GM12891 (cell line): ENCODE results near the gene COMMD1.
"Not testable (repeated sequence)": the region's sequence is repeated elsewhere in the genome, so short reads cannot be mapped to it uniquely, and the experiment has no call there.

Experiments used
- DNase-seq: peaks from one replicate; pipeline ENCODE4 v3.0.0; 2011; ENCODE audit warnings: low spot score; ENCODE audit not compliant: insufficient read length
- FAIRE-seq: peaks from 2 replicates; lab custom pipeline; 2011; peaks lifted over from hg19 to GRCh38; lab: Jason Lieb, UNC
- PAX5 ChIP-seq: IDR thresholded peaks from 2 replicates; pipeline ENCODE4 v1.6.1; 2011; ENCODE audit warnings: low read length, moderate library complexity, mild to moderate bottlenecking; ENCODE audit not compliant: insufficient read depth, severe bottlenecking
- POLR2A ChIP-seq: IDR thresholded peaks from 2 replicates; pipeline ENCODE4 v1.6.1; 2011; ENCODE audit warnings: low read depth, low read length, control low read depth
- POLR2AphosphoS5 ChIP-seq: IDR thresholded peaks from 2 replicates; pipeline ENCODE4 v1.6.1; 2011; ENCODE audit warnings: low read depth, low read length, control low read depth
- POU2F2 ChIP-seq: IDR thresholded peaks from 2 replicates; pipeline ENCODE4 v1.6.1; 2011; ENCODE audit warnings: low read depth, mild to moderate bottlenecking, control low read depth, low read length, moderate library complexity
- SPI1 ChIP-seq: IDR thresholded peaks from 2 replicates; pipeline ENCODE4 v1.6.1; 2011; ENCODE audit warnings: low read depth, low read length, control low read depth
- TAF1 ChIP-seq: IDR thresholded peaks from 2 replicates; pipeline ENCODE4 v1.6.1; 2011; ENCODE audit warnings: low read depth, low read length, control low read depth

COMMD1 gene

DNA sequence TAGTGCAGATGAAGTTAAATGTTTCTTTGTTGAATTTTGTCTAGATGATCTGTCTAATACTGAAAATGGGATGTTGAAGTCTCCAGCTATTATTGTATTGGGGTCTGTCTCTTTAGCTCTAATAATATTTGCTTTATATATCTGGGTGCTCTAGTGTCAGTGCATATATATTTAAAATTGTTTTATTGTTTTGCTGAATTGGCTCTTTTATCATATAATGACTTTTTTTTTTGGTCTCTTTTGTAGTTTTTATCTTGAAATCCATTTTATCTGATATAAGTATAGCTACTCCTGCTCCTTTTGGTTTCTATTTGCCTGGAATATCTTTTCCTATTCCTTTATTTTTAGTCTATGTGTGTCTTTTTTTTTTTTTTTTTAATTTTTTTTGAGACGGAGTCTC, 79.2 kb downstream of the COMMD1 start:
- DNase-seq (no peak), FAIRE-seq (no peak)
- TF ChIP-seq POU2F2 (no peak), POLR2AphosphoS5 (no peak), TAF1 (no peak), SPI1 (no peak), PAX5 (no peak), POLR2A (no peak)

DNA sequence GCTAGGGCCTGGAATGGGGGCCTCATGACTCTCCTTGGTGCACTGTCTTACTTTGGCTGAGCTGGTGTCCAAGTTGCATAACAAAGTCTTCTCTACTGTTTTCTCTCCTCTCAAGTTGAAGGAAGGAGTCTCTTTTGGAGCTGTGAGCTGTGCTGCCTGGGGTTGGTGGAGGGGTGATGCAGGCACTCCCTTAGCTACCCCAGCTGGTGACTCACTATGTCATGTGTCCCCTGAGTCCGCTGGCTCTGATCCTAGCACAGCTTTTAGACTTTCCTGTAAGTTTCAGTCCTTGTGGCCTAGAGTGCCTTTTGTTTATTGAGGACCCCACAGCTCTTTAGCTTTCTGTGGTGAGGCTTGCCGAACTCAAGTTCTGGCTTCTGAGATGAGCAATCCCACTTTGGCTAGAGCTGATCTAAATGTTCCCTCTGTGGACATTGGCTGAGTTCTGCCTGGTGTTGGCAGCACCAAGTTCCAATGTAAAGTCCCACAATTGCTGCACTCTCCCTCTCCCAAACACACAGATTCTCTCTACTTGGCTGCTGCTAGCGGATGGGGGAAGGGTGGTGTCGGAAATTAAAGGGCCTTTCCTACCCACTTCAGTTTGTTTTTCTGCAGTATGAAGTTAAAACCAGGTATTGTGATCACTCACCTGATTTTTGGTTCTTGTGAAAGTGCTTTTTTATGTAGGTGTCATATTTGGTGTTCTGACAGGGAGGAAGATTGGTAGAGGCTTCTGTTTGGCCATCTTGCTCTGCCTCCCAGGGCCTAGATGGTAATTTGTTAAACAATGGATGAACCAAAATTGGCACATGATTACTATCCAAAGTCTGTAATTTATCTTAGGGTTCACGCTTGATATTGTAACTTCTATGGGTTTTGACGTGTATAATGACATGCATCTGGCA, 83.2 kb downstream of the COMMD1 start:
- TF ChIP-seq SPI1 (no peak), PAX5 (no peak), TAF1 (no peak), POLR2AphosphoS5 (no peak), POLR2A (no peak), POU2F2 (no peak)
- DNase-seq: no peak
- no peak for FAIRE-seq

DNA sequence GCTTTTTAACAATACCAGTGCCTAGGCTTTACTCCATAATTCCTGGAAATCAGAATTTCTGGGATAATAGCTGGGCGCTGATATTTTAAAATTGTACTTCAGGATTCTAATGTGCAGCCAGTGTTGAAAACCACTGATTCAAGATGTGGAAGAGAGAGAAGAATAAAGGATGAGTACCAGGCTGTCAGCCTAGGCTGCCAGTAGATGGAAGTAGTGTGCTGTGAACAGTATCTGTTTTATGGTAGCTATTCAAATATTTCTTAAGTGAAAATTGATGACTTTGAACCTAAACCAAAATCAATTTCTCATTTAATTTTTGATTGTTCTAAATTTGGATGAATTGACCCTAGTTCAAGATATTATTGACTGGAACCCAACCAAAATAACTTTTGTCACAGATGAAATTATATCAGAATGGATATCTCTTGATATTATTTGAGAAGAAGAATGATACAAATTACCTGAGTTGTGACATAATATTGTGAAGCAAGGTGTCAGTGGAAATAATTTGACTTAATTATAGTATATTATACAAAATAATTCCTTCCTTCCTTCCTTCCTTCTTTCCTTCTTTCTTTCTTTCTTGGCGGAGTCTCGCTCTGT, 88.0 kb downstream of the COMMD1 start:
- TF ChIP-seq POLR2A: no peak
- TF ChIP-seq SPI1: no peak
- TF ChIP-seq TAF1: no peak
- TF ChIP-seq PAX5: no peak
- TF ChIP-seq POU2F2: no peak
- no peak for TF ChIP-seq POLR2AphosphoS5
- DNase-seq (no peak), FAIRE-seq (peak; percentile 90)

DNA sequence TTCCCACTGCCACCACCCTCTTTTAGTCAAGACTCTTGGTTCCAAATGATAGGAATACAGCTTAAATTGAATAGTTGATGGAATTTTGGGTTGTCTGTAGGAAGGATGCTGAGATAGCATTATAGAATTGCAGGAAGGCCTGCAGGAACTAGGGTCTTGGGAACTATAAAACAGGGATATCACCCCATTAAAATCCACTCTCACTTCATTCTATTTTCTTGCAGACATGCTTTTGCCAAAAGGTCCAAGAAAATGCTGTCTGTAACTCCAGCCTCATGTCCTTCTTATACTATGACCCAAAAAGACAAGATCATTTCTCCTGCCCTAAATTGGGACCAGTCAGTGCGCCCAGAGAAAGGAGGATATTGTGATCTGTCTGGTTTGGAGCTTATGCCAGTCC, 89.1 kb downstream of the COMMD1 start:
- DNase-seq: no peak
- FAIRE-seq: peak; percentile 50
- TF ChIP-seq TAF1 (no peak), PAX5 (no peak), POU2F2 (no peak), POLR2A (no peak), SPI1 (no peak), POLR2AphosphoS5 (no peak)

DNA sequence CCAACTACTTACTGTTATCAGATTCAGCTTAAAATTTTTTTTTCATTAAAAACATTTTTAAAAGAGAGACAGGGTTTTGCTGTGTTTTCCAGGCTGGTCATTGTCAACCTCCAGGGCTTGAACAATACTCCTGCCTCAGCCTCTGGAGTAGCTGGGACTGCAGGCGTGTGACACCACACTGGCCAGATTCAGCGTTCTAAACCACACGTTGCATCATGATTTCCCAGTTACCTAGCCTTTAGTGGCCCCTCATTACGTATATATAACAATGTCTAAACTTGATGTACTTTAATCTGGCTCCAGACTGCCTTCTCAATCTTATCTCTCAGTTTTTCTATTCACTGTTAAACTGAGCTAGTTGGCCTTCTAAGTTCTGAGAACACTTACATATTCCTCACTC, 89.6 kb downstream of the COMMD1 start:
- FAIRE-seq (peak; percentile 35), DNase-seq (no peak)
- TF ChIP-seq POLR2A (no peak), SPI1 (no peak), TAF1 (no peak)

DNA sequence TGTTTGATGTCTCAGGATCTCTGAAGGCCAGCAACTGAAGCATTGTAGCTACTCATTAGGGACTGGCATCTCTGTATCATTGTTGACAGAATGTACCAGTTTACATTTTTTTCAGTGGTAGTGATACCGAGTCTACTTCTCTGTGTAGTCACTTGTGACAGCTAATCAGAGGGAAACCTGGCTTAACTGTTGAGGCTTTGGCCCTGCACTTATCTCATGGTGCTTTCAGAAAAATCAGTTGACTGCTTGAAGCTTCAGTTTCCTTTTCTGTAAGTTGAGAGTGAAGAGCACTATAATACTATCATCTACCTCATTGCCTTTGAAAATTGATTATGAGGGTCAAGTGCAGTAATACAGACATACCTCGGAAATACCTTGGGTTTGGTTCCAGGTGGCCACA, 90.0 kb downstream of the COMMD1 start:
- no peak for TF ChIP-seq SPI1
- no peak for TF ChIP-seq POLR2A
- no peak for TF ChIP-seq TAF1
- TF ChIP-seq POLR2AphosphoS5: no peak
- no peak for TF ChIP-seq POU2F2
- no peak for TF ChIP-seq PAX5
- no peak for DNase-seq

DNA sequence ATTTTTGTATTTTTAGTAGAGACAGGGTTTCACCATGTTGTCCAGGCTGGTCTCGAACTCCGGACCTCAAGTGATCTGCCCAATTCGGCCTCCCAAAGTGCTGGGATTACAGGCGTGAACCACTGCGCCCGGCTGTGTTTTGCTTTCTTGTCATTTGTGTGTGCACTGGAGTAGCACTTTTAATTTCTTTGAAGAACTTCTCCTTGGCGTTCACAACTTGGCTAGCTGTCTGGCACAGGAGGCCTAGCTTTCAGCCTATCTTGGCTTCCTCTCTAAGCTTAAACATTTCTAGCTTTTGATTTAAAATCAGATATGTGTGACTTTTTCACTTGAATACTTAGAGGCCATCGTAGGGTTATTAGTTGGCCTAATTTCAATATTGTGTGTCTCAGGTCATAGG, 93.0 kb downstream of the COMMD1 start:
- DNase-seq: no peak
- TF ChIP-seq SPI1: no peak
- no peak for TF ChIP-seq TAF1
- no peak for TF ChIP-seq POLR2A
- no peak for TF ChIP-seq POU2F2
- TF ChIP-seq PAX5: no peak
- TF ChIP-seq POLR2AphosphoS5: no peak
- FAIRE-seq: no peak

More for the DNA sequence above, 90.0 kb downstream of the COMMD1 start:
- FAIRE-seq: peak; percentile 88

DNA sequence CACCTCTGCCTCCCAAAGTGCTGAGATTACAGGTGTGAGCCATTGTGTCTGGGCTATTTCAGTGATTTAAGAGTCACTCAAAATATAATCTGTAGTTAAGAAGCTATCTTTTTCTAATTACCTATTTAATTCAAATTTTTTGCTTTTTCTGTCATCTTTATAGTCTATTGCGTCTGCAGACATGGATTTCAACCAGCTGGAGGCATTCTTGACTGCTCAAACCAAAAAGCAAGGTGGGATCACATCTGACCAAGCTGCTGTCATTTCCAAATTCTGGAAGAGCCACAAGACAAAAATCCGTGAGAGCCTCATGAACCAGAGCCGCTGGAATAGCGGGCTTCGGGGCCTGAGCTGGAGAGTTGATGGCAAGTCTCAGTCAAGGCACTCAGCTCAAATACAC, 95.1 kb downstream of the COMMD1 start:
- DNase-seq (no peak), FAIRE-seq (no peak)
- TF ChIP-seq POLR2A: no peak
- no peak for TF ChIP-seq SPI1
- TF ChIP-seq POLR2AphosphoS5: no peak
- no peak for TF ChIP-seq PAX5
- no peak for TF ChIP-seq TAF1
- TF ChIP-seq POU2F2: no peak

DNA sequence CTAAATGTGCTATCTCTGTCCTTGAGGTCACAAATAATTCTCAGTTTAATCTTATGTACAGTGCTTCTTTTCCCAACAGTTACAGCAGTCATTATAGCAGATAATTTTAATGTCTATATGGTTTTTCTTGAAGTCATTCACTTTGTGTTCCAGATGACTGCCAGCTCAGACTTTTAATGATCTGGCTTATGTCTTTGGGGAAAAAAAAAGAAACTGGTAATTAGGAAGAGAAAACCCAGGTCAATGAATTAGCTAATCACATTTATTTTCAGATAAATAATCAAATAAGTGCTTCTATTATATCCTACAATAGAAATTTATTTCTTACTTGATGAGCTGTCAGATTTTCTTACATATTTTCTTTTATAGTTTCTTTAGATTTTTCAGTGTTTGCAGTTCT, 96.0 kb downstream of the COMMD1 start:
- FAIRE-seq: no peak
- DNase-seq: no peak
- no peak for TF ChIP-seq TAF1

DNA sequence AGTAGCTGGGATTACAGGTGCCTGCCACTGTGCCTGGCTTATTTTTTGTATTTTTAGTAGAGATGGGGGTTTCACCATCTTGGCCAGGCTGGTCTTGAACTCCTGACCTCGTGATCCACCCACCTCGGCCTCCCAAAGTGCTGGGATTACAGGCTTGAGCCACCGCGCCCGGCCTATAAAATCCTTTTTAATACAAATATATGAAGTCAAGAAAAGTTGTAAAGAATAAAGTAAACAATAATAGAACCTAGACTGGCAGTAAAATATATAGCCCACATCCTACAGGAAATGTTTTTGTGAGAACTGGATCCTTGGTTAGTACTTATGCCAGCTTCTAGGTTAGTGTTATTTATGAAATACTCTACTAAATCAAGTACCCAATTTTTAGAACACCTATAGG, 99.0 kb downstream of the COMMD1 start:
- not testable (repeated sequence) for FAIRE-seq, DNase-seq
